PC-9 (cell line): Measurements from ENCODE around the gene CNNM3.

Experiments
- CTCF ChIP-seq: fragments of 200-600 bp; sonication (generic); conservative IDR thresholded peaks from 2 replicates; pipeline ENCODE4 v1.6.1; 2017; ENCODE audit warnings: mixed run types, antibody characterized with exemption, mild to moderate bottlenecking, moderate library complexity
- EZH2 ChIP-seq: fragments of 200-600 bp; sonication (generic); IDR thresholded peaks from 2 replicates; pipeline ENCODE4 v1.8.0; 2017; ENCODE audit warnings: antibody characterized with exemption, low read depth

DNA sequence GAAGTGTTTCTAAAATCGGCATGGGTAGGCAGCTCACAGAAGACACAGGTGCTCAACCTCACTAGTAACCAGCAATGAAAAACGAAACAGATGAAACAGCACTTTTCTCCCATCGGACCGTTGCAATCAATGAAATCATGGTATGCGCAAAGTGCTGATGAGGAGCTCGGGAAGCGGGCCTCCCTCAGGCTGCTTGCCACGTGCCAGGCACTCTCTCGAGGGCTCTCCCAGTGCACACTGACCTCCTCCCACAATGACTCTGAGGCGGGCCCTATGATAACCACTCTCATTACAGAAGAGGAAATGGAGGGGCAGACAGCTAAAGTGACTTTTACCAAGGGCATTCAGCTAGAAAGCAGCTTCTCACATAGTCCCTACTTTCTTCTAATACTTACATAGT lies 31.5 kb downstream of the CNNM3 start:
- TF ChIP-seq CTCF (no peak), EZH2 (no peak)
